Loucy (cell line): ENCODE results near the gene ID1.
"Not testable (repeated sequence)": the region's sequence is repeated elsewhere in the genome, so short reads cannot be mapped to it uniquely, and the experiment has no call there.

ENCODE experiments used
- EZH2phosphoT487 ChIP-seq: fragments of 200-600 bp; IDR thresholded peaks from 2 replicates; pipeline ENCODE4 v1.6.1; 2018; ENCODE audit warnings: antibody characterized with exemption, mild to moderate bottlenecking, moderate library complexity, borderline replicate concordance
- TF ChIP-seq, protein P1 (sequence below): fragments of 200-600 bp; sonication (generic); conservative IDR thresholded peaks from 2 replicates; pipeline ENCODE4 v1.5.1; 2014; ENCODE audit warnings: mild to moderate bottlenecking, antibody characterized with exemption, low read length

GRCh38 chr20:31612271-31612640 lies 7.2 kb downstream of the ID1 start:
- TF ChIP-seq, protein P1, sequence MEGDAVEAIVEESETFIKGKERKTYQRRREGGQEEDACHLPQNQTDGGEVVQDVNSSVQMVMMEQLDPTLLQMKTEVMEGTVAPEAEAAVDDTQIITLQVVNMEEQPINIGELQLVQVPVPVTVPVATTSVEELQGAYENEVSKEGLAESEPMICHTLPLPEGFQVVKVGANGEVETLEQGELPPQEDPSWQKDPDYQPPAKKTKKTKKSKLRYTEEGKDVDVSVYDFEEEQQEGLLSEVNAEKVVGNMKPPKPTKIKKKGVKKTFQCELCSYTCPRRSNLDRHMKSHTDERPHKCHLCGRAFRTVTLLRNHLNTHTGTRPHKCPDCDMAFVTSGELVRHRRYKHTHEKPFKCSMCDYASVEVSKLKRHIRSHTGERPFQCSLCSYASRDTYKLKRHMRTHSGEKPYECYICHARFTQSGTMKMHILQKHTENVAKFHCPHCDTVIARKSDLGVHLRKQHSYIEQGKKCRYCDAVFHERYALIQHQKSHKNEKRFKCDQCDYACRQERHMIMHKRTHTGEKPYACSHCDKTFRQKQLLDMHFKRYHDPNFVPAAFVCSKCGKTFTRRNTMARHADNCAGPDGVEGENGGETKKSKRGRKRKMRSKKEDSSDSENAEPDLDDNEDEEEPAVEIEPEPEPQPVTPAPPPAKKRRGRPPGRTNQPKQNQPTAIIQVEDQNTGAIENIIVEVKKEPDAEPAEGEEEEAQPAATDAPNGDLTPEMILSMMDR = not testable (repeated sequence)
- TF ChIP-seq EZH2phosphoT487 = not testable (repeated sequence)
